Esophagus squamous epithelium (tissue), 4 donors: ENCODE data around the gene IL2RG.

Experiments used
- CTCF ChIP-seq, 6 experiments: fragments of 450-650 bp in 4 of 6; fragments of 200-600 bp in 2 of 6; sonication (generic) in 2 of 6; IDR thresholded peaks; one replicate each; pipeline ENCODE4 v1.5.1; 2016 to 2019; ENCODE audit warnings: antibody characterized with exemption in 6 of 6, mild to moderate bottlenecking in 4 of 6, moderate library complexity in 4 of 6
- POLR2A ChIP-seq, 4 donors: fragments of 450-650 bp; IDR thresholded peaks; one replicate each; pipeline ENCODE4 v1.6.1; 2017; ENCODE audit warnings: antibody characterized with exemption in 4 of 4, mild to moderate bottlenecking in 4 of 4, moderate library complexity in 3 of 4

GRCh38 chrX:71103110-71103983, 8.0 kb downstream of the IL2RG start:
- no peak for TF ChIP-seq CTCF (IDR thresholded peaks at IDR 0.05)
- TF ChIP-seq POLR2A (IDR thresholded peaks at IDR 0.05), result no peak
